GM23338 (cell line): ENCODE measurements around the gene MOCOS. TPM values are rescaled to one million over a fixed set of nuclear protein-coding genes. Genes with fewer than 3 reads are reported as not detected.

Source experiments
- ATAC-seq: fragments of 200-7000 bp; cut with Tn5 transposase; 3 replicates; pipeline ENCODE4 v1.9.1; 2020
- DNase-seq: peaks from one replicate; pipeline ENCODE4 v3.0.0-alpha.2; 2015; ENCODE audit warnings: low spot score
- H2AFZ ChIP-seq: fragments of 200-600 bp; sonication (generic); 2 replicates; pipeline ENCODE4 v1.8.0; 2016; ENCODE audit warnings: antibody characterized with exemption, mild to moderate bottlenecking, moderate library complexity
- H3F3A ChIP-seq: fragments of 200-600 bp; sonication (generic); replicated peaks from 2 replicates; pipeline ENCODE4 v1.8.0; 2017; ENCODE audit warnings: antibody characterized with exemption, mixed run types, low read depth
- H3K27ac ChIP-seq: fragments of 200-600 bp; sonication (generic); 2 replicates; pipeline ENCODE4 v1.6.1; 2016; ENCODE audit warnings: low read depth
- H3K27me3 ChIP-seq: fragments of 200-600 bp; sonication (generic); 2 replicates; pipeline ENCODE4 v1.8.0; 2016; ENCODE audit warnings: mild to moderate bottlenecking, mixed run types, moderate library complexity; ENCODE audit not compliant: insufficient read depth
- H3K36me3 ChIP-seq: fragments of 200-600 bp; sonication (generic); 2 replicates; pipeline ENCODE4 v1.8.0; 2016; ENCODE audit warnings: mild to moderate bottlenecking; ENCODE audit not compliant: insufficient read depth
- H3K4me1 ChIP-seq: fragments of 200-600 bp; sonication (generic); 2 replicates; pipeline ENCODE4 v1.8.0; 2016; ENCODE audit warnings: mild to moderate bottlenecking, moderate library complexity; ENCODE audit not compliant: insufficient read depth
- H3K4me2 ChIP-seq: fragments of 200-600 bp; sonication (generic); 2 replicates; pipeline ENCODE4 v1.7.1; 2017; ENCODE audit warnings: mixed run types
- H3K4me3 ChIP-seq: fragments of 200-600 bp; sonication (generic); 2 replicates; pipeline ENCODE4 v1.6.1; 2016; ENCODE audit warnings: mixed run types
- H3K79me2 ChIP-seq: fragments of 200-600 bp; sonication (generic); replicated peaks from 2 replicates; pipeline ENCODE4 v1.8.0; 2017; ENCODE audit warnings: mild to moderate bottlenecking; ENCODE audit not compliant: insufficient read depth
- H3K9me2 ChIP-seq: fragments of 200-600 bp; sonication (generic); 2 replicates; pipeline ENCODE4 v1.8.0; 2017; ENCODE audit not compliant: insufficient read depth
- H4K20me1 ChIP-seq: fragments of 200-600 bp; sonication (generic); replicated peaks from 2 replicates; pipeline ENCODE4 v1.8.0; 2017; ENCODE audit warnings: mild to moderate bottlenecking; ENCODE audit not compliant: insufficient read depth
- H3K27ac Mint-ChIP-seq: 2 replicates; pipeline ENCODE4 v1.8.0; 2020; ENCODE audit warnings: inconsistent platforms, mild to moderate bottlenecking, moderate library complexity, mixed read lengths
- H3K27me3 Mint-ChIP-seq: 3 replicates; pipeline ENCODE4 v1.8.0; 2022; ENCODE audit warnings: low read depth, mild to moderate bottlenecking, moderate library complexity, mixed read lengths, inconsistent platforms; ENCODE audit not compliant: insufficient read depth, poor library complexity
- H3K36me3 Mint-ChIP-seq: 3 replicates; pipeline ENCODE4 v1.8.0; 2021; ENCODE audit warnings: low read depth, mild to moderate bottlenecking, inconsistent platforms, moderate library complexity, mixed read lengths
- H3K4me1 Mint-ChIP-seq: 3 replicates; pipeline ENCODE4 v1.8.0; 2020; ENCODE audit warnings: mild to moderate bottlenecking, inconsistent platforms, mixed read lengths
- H3K4me3 Mint-ChIP-seq: 3 replicates; pipeline ENCODE4 v1.8.0; 2021; ENCODE audit warnings: moderate library complexity, mild to moderate bottlenecking, inconsistent platforms, mixed read lengths
- H3K9me3 Mint-ChIP-seq: 3 replicates; pipeline ENCODE4 v1.8.0; 2020; ENCODE audit warnings: moderate library complexity, mild to moderate bottlenecking, inconsistent platforms, mixed read lengths
- CREB1 ChIP-seq: fragments of 250-450 bp; sonication (Bioruptor Pico); IDR thresholded peaks from 2 replicates; pipeline ENCODE4 v1.5.0; 2020; ENCODE audit warnings: low read depth, mild to moderate bottlenecking, moderate library complexity
- EZH2 ChIP-seq: fragments of 200-600 bp; sonication (generic); IDR thresholded peaks from one replicate; pipeline ENCODE4 v1.8.0; 2017; ENCODE audit warnings: antibody characterized with exemption, mild to moderate bottlenecking, low read depth; ENCODE audit not compliant: unreplicated experiment
- EZH2phosphoT487 ChIP-seq: fragments of 200-600 bp; sonication (generic); IDR thresholded peaks from one replicate; pipeline ENCODE4 v1.8.1; 2018; ENCODE audit warnings: antibody characterized with exemption; ENCODE audit not compliant: unreplicated experiment
- JUNB ChIP-seq: IDR thresholded peaks from one replicate; pipeline ENCODE4 v1.6.1; 2016; ENCODE audit warnings: antibody characterized with exemption; ENCODE audit not compliant: unreplicated experiment
- NANOG ChIP-seq: IDR thresholded peaks from 2 replicates; pipeline ENCODE4 v1.6.1; 2016; ENCODE audit warnings: antibody characterized with exemption, borderline replicate concordance
- POLR2AphosphoS5 ChIP-seq: IDR thresholded peaks from 2 replicates; pipeline ENCODE4 v1.6.1; 2016; ENCODE audit warnings: antibody characterized with exemption, low read depth
- STAT1 ChIP-seq: IDR thresholded peaks from one replicate; pipeline ENCODE4 v1.6.1; 2016; ENCODE audit warnings: antibody characterized with exemption; ENCODE audit not compliant: unreplicated experiment
- ZNF114 ChIP-seq: fragments of 250-450 bp; sonication (Bioruptor Pico); IDR thresholded peaks from 2 replicates; pipeline ENCODE4 v1.5.0; 2020; ENCODE audit warnings: mild to moderate bottlenecking, moderate library complexity
- ZNF331 ChIP-seq: fragments of 250-450 bp; sonication (Bioruptor Pico); IDR thresholded peaks from 2 replicates; pipeline ENCODE4 v1.5.0; 2020; ENCODE audit warnings: low read depth, mild to moderate bottlenecking, moderate library complexity
- polyA plus RNA-seq: library from polyadenylated mRNA; unstranded; fragments of >200 nt; fragmentation: Nextera tagmentation; extraction: Ambion mirVana; gene quantifications from 2 replicates; pipeline ENCODE4 v1.2.1, GENCODE V29; 2016
- total RNA-seq: library from RNA; depleted of rRNA; stranded (reverse); fragments of >200 nt; shearing (Covaris generic); gene quantifications from 2 replicates; pipeline ENCODE4 v1.2.3, GENCODE V29; 2014
- TF ChIP-seq, protein P1 (sequence below): IDR thresholded peaks from 2 replicates; pipeline ENCODE4 v1.6.1; 2016; ENCODE audit warnings: antibody characterized with exemption
- TF ChIP-seq, protein P2 (sequence below): IDR thresholded peaks from one replicate; pipeline ENCODE4 v1.6.1; 2018; ENCODE audit warnings: antibody characterized with exemption; ENCODE audit not compliant: unreplicated experiment
- TF ChIP-seq, protein P3 (sequence below), 2 experiments: fragments of 200-600 bp in 1 of 2; sonication (generic) in 1 of 2; conservative IDR thresholded peaks; 2 replicates each; pipeline versions ENCODE4 v1.5.1 to v1.6.1; 2016 to 2017; ENCODE audit warnings: antibody characterized with exemption in 2 of 2, low read depth in 2 of 2, mild to moderate bottlenecking in 2 of 2, moderate library complexity in 1 of 2
- TF ChIP-seq, protein P4 (sequence below): fragments of 250-450 bp; sonication (Bioruptor Pico); IDR thresholded peaks from 2 replicates; pipeline ENCODE4 v1.5.0; 2020; ENCODE audit warnings: mild to moderate bottlenecking, moderate library complexity

MOCOS gene
- total and polyA plus RNA-seq, 2 experiments from 2014 or later = 3.9 to 7.2 TPM

DNA sequence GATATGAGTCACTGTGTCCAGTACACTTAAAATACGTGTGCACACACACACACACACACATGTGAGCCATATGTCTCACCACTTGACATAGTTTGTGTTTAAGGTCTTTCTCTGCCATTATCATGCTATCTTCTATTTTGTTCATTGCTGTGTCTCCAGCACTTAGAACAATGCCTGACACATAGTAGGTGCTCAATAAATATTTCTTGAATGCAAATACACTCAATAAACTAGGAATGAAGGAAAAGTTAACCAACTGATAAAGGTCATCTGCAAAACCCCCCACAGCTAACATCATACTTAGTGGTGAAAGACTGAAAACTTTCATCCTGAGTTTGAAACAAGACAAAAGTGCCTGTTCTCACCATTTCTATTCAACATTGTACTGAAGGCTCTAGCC is 4.4 kb downstream of the MOCOS start:
- Mint-ChIP-seq H3K36me3 (peaks cover 22% of the 10 kb centered on the region), H3K27ac (no peak overlapping the region), H3K4me3 (no peak overlapping the region), H3K9me3 (no peaks in the 10 kb centered on the region), H3K4me1 (peaks cover 20% of the 10 kb centered on the region), H3K27me3 (peaks cover 23% of the 10 kb centered on the region)
- Histone ChIP-seq H3F3A (peaks cover 8% of the 10 kb centered on the region), H3K79me2 (peaks cover 11% of the 10 kb centered on the region; the same call in 1 of the 2 replicates), H2AFZ (no peak overlapping the region), H4K20me1 (peaks cover 16% of the 10 kb centered on the region), H3K36me3 (no peaks in the 10 kb centered on the region), H3K4me3 (no peak overlapping the region), H3K4me1 (peaks cover 14% of the 10 kb centered on the region), H3K27me3 (peaks cover 24% of the 10 kb centered on the region), H3K27ac (no peak overlapping the region), H3K4me2 (no peak overlapping the region), H3K9me2 (no peaks in the 10 kb centered on the region)
- DNase-seq = no peak
- no peak for ATAC-seq
- TF ChIP-seq STAT1 (no peak), JUNB (no peak), CREB1 (CRISPR knock-in tag) (no peak), NANOG (no peak), EZH2 (no peak), ZNF331 (CRISPR knock-in tag) (no peak), ZNF114 (CRISPR knock-in tag) (no peak), EZH2phosphoT487 (no peak), POLR2AphosphoS5 (no peak)
- TF ChIP-seq, protein P1, sequence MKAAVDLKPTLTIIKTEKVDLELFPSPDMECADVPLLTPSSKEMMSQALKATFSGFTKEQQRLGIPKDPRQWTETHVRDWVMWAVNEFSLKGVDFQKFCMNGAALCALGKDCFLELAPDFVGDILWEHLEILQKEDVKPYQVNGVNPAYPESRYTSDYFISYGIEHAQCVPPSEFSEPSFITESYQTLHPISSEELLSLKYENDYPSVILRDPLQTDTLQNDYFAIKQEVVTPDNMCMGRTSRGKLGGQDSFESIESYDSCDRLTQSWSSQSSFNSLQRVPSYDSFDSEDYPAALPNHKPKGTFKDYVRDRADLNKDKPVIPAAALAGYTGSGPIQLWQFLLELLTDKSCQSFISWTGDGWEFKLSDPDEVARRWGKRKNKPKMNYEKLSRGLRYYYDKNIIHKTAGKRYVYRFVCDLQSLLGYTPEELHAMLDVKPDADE = no peak
- TF ChIP-seq, protein P2, sequence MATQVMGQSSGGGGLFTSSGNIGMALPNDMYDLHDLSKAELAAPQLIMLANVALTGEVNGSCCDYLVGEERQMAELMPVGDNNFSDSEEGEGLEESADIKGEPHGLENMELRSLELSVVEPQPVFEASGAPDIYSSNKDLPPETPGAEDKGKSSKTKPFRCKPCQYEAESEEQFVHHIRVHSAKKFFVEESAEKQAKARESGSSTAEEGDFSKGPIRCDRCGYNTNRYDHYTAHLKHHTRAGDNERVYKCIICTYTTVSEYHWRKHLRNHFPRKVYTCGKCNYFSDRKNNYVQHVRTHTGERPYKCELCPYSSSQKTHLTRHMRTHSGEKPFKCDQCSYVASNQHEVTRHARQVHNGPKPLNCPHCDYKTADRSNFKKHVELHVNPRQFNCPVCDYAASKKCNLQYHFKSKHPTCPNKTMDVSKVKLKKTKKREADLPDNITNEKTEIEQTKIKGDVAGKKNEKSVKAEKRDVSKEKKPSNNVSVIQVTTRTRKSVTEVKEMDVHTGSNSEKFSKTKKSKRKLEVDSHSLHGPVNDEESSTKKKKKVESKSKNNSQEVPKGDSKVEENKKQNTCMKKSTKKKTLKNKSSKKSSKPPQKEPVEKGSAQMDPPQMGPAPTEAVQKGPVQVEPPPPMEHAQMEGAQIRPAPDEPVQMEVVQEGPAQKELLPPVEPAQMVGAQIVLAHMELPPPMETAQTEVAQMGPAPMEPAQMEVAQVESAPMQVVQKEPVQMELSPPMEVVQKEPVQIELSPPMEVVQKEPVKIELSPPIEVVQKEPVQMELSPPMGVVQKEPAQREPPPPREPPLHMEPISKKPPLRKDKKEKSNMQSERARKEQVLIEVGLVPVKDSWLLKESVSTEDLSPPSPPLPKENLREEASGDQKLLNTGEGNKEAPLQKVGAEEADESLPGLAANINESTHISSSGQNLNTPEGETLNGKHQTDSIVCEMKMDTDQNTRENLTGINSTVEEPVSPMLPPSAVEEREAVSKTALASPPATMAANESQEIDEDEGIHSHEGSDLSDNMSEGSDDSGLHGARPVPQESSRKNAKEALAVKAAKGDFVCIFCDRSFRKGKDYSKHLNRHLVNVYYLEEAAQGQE = no peak
- TF ChIP-seq, protein P3, sequence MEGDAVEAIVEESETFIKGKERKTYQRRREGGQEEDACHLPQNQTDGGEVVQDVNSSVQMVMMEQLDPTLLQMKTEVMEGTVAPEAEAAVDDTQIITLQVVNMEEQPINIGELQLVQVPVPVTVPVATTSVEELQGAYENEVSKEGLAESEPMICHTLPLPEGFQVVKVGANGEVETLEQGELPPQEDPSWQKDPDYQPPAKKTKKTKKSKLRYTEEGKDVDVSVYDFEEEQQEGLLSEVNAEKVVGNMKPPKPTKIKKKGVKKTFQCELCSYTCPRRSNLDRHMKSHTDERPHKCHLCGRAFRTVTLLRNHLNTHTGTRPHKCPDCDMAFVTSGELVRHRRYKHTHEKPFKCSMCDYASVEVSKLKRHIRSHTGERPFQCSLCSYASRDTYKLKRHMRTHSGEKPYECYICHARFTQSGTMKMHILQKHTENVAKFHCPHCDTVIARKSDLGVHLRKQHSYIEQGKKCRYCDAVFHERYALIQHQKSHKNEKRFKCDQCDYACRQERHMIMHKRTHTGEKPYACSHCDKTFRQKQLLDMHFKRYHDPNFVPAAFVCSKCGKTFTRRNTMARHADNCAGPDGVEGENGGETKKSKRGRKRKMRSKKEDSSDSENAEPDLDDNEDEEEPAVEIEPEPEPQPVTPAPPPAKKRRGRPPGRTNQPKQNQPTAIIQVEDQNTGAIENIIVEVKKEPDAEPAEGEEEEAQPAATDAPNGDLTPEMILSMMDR (conservative IDR thresholded peaks at IDR 0.05; ENCODE audit: low read depth in 2 of 2) = no peak
- TF ChIP-seq, protein P4, sequence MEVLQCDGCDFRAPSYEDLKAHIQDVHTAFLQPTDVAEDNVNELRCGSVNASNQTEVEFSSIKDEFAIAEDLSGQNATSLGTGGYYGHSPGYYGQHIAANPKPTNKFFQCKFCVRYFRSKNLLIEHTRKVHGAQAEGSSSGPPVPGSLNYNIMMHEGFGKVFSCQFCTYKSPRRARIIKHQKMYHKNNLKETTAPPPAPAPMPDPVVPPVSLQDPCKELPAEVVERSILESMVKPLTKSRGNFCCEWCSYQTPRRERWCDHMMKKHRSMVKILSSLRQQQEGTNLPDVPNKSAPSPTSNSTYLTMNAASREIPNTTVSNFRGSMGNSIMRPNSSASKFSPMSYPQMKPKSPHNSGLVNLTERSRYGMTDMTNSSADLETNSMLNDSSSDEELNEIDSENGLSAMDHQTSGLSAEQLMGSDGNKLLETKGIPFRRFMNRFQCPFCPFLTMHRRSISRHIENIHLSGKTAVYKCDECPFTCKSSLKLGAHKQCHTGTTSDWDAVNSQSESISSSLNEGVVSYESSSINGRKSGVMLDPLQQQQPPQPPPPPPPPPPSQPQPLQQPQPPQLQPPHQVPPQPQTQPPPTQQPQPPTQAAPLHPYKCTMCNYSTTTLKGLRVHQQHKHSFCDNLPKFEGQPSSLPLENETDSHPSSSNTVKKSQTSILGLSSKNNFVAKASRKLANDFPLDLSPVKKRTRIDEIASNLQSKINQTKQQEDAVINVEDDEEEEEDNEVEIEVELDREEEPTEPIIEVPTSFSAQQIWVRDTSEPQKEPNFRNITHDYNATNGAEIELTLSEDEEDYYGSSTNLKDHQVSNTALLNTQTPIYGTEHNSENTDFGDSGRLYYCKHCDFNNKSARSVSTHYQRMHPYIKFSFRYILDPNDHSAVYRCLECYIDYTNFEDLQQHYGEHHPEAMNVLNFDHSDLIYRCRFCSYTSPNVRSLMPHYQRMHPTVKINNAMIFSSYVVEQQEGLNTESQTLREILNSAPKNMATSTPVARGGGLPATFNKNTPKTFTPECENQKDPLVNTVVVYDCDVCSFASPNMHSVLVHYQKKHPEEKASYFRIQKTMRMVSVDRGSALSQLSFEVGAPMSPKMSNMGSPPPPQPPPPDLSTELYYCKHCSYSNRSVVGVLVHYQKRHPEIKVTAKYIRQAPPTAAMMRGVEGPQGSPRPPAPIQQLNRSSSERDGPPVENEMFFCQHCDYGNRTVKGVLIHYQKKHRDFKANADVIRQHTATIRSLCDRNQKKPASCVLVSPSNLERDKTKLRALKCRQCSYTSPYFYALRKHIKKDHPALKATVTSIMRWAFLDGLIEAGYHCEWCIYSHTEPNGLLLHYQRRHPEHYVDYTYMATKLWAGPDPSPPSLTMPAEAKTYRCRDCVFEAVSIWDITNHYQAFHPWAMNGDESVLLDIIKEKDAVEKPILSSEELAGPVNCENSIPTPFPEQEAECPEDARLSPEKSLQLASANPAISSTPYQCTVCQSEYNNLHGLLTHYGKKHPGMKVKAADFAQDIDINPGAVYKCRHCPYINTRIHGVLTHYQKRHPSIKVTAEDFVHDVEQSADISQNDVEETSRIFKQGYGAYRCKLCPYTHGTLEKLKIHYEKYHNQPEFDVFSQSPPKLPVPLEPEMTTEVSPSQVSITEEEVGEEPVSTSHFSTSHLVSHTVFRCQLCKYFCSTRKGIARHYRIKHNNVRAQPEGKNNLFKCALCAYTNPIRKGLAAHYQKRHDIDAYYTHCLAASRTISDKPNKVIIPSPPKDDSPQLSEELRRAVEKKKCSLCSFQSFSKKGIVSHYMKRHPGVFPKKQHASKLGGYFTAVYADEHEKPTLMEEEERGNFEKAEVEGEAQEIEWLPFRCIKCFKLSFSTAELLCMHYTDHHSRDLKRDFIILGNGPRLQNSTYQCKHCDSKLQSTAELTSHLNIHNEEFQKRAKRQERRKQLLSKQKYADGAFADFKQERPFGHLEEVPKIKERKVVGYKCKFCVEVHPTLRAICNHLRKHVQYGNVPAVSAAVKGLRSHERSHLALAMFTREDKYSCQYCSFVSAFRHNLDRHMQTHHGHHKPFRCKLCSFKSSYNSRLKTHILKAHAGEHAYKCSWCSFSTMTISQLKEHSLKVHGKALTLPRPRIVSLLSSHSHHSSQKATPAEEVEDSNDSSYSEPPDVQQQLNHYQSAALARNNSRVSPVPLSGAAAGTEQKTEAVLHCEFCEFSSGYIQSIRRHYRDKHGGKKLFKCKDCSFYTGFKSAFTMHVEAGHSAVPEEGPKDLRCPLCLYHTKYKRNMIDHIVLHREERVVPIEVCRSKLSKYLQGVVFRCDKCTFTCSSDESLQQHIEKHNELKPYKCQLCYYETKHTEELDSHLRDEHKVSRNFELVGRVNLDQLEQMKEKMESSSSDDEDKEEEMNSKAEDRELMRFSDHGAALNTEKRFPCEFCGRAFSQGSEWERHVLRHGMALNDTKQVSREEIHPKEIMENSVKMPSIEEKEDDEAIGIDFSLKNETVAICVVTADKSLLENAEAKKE (CRISPR knock-in tag) = no peak
